Mucosa of rectum (tissue), 2 donors: ENCODE results near the gene VTCN1.

Experiments used
- H3K27ac ChIP-seq, 2 donors: one replicate each; pipeline ENCODE4 v1.7.0; 2013; ENCODE audit warnings: inconsistent platforms in 2 of 2, low read depth in 2 of 2, low read length in 2 of 2
- H3K27me3 ChIP-seq, 2 donors: one replicate each; pipeline ENCODE4 v1.7.0; 2013; ENCODE audit warnings: low read length in 2 of 2; ENCODE audit not compliant: control insufficient read depth in 2 of 2, insufficient read depth in 2 of 2
- H3K36me3 ChIP-seq, 2 donors: one replicate each; pipeline ENCODE4 v1.7.0; 2013; ENCODE audit warnings: low read length in 2 of 2; ENCODE audit not compliant: control insufficient read depth in 2 of 2, insufficient read depth in 2 of 2
- H3K4me1 ChIP-seq, 2 donors: one replicate each; pipeline ENCODE4 v1.7.0; 2013; ENCODE audit warnings: low read length in 2 of 2, mild to moderate bottlenecking in 1 of 2; ENCODE audit not compliant: control insufficient read depth in 2 of 2, insufficient read depth in 2 of 2
- H3K4me3 ChIP-seq, 2 donors: one replicate each; pipeline ENCODE4 v1.7.0; 2013; ENCODE audit warnings: low read length in 2 of 2
- H3K9ac ChIP-seq, 2 donors: one replicate each; pipeline ENCODE4 v1.7.0; 2013; ENCODE audit warnings: low read length in 2 of 2, low read depth in 1 of 2, mild to moderate bottlenecking in 1 of 2
- H3K9me3 ChIP-seq, 2 donors: one replicate each; pipeline ENCODE4 v1.7.0; 2013; ENCODE audit warnings: low read length in 2 of 2; ENCODE audit not compliant: control insufficient read depth in 2 of 2
- donor health status: healthy.
- donor health status: Normal muscosa, but diverticular disease.

The VTCN1 gene

DNA sequence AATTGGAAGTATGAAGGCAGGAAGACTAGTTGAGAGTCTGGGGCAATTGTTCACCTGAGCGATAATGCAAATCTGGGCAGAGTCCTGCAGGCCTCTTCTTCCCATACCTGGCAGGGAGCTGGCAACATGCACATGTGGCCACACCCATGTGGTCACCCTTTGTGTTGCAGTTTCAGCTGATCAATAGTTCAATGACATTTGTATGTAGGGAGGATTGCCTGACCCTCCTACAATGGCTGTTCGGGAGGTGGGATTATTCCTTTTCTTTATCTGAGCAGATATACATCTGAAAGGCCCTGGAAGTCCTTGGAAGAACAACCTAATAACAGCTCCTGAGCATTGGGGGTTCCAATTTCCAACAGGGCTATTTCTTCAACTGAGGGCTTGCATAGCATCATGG, 74.0 kb downstream of the VTCN1 start:
- Histone ChIP-seq H3K4me1 (no peaks in the 10 kb centered on the region), H3K4me3 (no peak overlapping the region), H3K9ac (no peak overlapping the region), H3K9me3 (no peaks in the 10 kb centered on the region), H3K27ac (no peak overlapping the region), H3K36me3 (no peaks in the 10 kb centered on the region), H3K27me3 (no peaks in the 10 kb centered on the region)

DNA sequence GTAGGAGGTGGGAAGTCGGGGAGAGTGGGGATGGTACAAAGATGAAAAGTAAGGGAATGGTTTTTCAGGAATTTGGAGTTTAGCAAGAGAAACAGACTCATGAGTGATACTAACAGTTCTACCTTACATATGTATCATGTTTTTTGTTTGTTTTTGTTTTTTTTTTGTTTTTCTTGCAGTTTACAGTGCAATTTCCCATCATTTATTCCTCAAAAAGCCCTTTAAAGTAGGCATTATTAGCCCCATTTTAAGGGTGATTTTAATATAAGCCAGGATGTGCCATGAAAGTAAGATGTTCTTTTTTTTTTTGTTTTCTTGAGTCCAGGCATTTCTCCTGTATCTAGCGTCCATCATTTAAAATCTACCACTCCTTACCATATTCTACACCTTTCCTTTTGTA, 75.4 kb downstream of the VTCN1 start:
- H3K4me3 ChIP-seq, result no peak overlapping the region
- H3K36me3 ChIP-seq, result no peaks in the 10 kb centered on the region
- H3K27ac ChIP-seq, result no peak overlapping the region
- H3K9ac ChIP-seq, result no peak overlapping the region
- H3K4me1 ChIP-seq, result no peaks in the 10 kb centered on the region
- H3K9me3 ChIP-seq, result no peaks in the 10 kb centered on the region
- no peaks in the 10 kb centered on the region for H3K27me3 ChIP-seq

DNA sequence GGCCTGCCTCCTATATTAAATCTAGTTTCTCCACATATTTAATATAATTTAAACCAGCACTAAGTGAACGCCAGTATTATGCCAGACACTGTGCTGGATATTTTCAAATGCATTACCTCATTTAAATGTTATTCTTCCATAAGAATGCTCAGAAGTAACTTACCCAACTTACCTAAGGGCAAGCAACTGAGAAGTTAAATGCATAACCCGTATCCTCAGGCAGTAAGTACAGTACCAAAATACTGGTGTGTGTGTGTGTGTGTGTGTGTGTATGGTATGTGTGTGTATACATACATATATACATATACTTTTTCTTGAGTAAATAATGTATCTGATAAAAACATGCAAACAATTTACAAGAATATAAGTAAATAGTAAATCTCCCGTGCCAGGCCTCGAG, 80.2 kb downstream of the VTCN1 start:
- H3K9ac ChIP-seq, result no peak overlapping the region
- no peaks in the 10 kb centered on the region for H3K9me3 ChIP-seq

DNA sequence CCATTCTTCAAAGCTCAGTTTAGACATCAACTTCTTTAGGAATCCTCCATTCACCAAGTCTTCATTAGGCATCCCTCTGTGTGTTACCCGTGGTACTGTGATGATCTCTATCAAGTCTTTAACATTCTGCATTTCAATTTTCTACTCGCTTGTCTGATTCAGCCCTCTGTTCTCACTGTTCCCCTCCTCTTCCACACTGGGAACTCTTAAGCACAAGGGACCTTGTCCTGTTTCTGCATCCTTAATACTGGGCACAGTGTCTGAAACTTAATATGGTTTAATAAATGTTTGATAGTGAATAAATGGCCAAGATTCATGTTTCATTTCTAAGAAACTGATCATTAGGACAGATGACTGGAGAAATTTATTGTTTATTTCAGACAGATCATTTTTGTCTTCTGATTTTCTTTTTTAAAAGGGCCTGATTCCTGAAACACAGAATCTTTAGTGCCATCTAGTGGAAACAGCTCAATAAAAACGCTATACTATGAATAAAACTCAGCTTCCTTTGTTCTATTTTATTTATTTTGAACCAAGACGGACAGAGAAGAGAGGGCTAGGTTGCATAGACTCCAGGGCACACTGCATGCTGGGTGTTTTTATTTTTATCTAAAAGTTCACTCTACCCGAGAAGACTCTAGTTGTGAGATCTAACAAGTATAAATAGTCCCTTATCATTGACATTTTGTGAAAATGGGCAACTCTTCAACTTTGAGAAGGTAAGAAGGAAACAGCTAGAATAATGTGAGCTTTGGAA, 82.2 kb downstream of the VTCN1 start:
- no peaks in the 10 kb centered on the region for H3K9me3 ChIP-seq
- H3K9ac ChIP-seq, result no peak overlapping the region

More for the DNA sequence above, 80.2 kb downstream of the VTCN1 start:
- Histone ChIP-seq H3K27ac (no peak overlapping the region), H3K27me3 (peaks cover 3% of the 10 kb centered on the region in 2 donors), H3K4me1 (no peaks in the 10 kb centered on the region), H3K4me3 (no peak overlapping the region), H3K36me3 (no peaks in the 10 kb centered on the region)

DNA sequence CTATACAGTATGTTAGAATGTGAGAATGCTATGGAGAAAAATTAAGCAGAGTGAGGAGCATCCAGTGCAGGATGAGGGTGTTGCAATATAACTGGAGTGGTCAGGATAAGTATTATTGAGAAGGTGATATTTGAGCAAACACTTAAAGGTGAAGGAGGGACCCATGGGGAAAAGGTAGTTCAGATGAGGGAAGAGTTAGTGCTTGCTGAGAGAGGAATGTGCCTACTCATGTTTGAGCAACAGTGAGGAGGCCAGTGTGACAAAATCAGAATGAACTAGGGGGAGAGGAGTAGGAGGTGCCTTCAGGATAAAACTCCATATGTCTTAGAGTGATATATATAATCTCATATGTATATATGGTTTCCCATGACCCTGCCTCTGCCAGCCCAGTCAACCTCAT, 82.9 kb downstream of the VTCN1 start:
- Histone ChIP-seq H3K36me3 (no peaks in the 10 kb centered on the region), H3K27ac (no peak overlapping the region), H3K9me3 (no peaks in the 10 kb centered on the region), H3K27me3 (peaks cover 3 to 5% of the 10 kb centered on the region in 2 donors), H3K9ac (no peak overlapping the region), H3K4me1 (no peaks in the 10 kb centered on the region), H3K4me3 (no peak overlapping the region)

More for the DNA sequence above, 82.2 kb downstream of the VTCN1 start:
- H3K36me3 ChIP-seq, result no peaks in the 10 kb centered on the region
- no peak overlapping the region for H3K27ac ChIP-seq
- H3K4me3 ChIP-seq, result no peak overlapping the region
- no peaks in the 10 kb centered on the region for H3K4me1 ChIP-seq
- H3K27me3 ChIP-seq, result peaks cover 3 to 5% of the 10 kb centered on the region in 2 donors

DNA sequence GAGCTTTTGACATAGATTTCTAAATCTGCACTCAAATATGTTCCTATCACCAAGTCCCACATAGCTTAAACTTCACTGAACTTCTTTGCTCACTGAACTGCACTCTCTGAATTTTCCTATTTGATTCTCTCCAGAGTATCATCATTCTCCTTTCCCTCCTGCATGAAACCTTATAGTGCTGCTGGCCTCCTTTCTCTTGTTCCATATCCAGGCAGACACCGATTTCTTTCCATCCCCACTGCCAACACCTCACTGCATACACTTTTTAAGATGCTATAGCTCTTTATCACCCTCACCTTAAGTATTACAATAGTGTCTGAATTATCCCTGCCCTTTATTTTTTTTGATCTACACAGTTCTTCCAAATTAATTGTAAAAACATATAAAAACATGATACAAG, 86.1 kb downstream of the VTCN1 start:
- Histone ChIP-seq H3K4me3 (no peak overlapping the region), H3K9me3 (no peaks in the 10 kb centered on the region), H3K27me3 (peaks cover 3 to 5% of the 10 kb centered on the region in 2 donors), H3K27ac (no peak overlapping the region), H3K36me3 (no peaks in the 10 kb centered on the region), H3K9ac (no peak overlapping the region), H3K4me1 (peaks cover 8 to 14% of the 10 kb centered on the region in 2 donors)

DNA sequence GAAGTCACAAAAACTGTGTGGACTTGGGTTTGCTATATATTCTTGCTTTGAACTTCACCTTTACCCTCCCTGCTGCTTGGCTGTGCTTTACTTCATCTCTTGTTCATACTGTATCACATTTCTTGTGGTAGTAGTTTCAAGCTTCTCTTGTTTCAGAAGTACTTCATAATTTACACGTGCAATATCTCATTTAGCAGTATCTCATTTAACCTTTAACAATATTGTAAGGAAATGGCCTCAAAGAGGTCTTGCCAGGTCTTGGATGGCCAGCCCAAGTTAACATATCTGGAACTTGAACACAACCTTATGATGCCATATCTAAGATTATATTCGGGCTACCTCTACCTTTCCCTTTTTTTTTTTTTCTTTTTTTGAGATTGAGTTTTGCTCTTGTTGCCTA, 87.5 kb downstream of the VTCN1 start:
- Histone ChIP-seq H3K27me3 (peaks cover 3 to 5% of the 10 kb centered on the region in 2 donors), H3K36me3 (no peaks in the 10 kb centered on the region), H3K27ac (no peak overlapping the region), H3K4me3 (no peak overlapping the region), H3K4me1 (peaks cover 8 to 14% of the 10 kb centered on the region in 2 donors), H3K9me3 (no peaks in the 10 kb centered on the region), H3K9ac (no peak overlapping the region)

DNA sequence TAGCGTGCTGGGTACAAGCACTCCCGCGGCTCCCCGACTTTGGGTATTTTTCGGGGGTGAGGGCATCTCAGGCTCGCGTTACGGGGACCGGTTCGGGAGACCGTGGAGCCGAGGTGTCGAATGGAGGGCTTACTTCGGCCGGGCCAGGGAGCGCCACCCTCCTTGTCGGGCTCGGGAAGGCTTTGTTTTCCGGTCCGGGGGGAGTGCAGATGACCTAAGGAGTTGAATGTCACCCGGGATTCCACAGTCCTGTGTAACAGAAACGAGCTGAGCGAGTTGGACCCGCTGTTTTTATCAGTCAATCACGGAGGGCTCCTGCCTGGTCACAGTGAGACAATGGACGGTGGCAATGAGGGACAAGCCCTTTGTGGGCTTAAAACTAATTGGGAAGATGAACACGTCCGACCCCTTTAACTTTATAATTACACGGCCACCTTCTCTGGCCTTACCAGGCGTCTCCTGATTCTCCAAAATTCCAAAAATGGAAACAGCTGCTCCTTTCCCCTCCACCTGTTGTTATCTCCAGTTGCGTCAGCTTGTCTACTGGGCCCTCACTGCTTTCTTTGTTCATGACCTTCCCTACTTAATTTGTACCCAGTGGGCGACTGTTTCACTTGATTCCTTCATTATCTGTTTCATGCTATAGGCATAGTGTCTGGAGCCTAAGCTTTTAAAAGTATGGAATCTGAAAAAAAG, 88.2 kb downstream of the VTCN1 start:
- Histone ChIP-seq H3K4me1 (peaks cover 8 to 14% of the 10 kb centered on the region in 2 donors), H3K4me3 (peak overlapping the region; percentile 90 to 97), H3K9me3 (no peaks in the 10 kb centered on the region), H3K9ac (peak overlapping the region; percentile 78 to 87), H3K27ac (no peak overlapping the region), H3K27me3 (peaks cover 3 to 5% of the 10 kb centered on the region in 2 donors), H3K36me3 (no peaks in the 10 kb centered on the region)

DNA sequence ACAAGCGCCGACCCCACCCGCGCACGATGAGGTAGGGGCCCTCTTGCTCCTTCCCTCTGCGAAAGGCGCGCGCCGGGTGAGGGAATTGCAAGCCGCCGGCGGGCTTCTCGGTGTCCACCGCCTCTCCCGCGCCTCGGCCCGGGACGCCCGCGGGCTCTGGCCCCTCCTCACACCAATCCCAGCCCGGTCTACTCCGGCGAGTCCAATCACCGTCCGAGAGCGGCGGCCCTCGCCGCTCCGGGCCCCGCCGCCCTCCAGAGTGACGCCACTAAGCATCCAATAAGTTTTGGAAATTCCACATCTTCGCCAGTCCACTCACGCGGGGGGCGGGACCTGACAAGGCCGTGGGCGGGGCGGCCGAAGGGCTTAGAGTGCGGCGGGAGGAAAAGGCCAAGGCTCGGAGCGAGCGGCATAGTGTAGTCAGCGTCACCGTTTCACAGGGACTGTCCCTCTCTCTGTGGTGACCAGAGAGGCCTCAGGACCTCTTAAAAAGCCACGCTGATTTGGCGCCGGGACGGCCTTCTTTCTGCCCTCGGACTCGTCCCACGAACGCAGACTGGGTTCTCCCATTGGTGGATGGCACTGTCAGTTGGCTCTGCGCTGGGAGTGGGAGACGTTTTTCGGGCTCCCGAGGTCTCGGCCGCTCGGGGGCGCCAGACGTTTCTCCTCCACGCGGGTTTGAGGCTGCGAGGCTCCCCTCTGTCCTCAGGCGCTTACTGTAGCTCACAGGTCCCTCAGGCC, 89.0 kb downstream of the VTCN1 start, which contains the start of gene TRIM45:
TRIM45 (minus strand) TSS at position 161 of the 741 bp plus-strand sequence. CDS start 548 bp downstream, outside the sequence.
- peak within 1 kb of the TSS; percentile 86 to 87 for H3K27ac ChIP-seq
- H3K9ac ChIP-seq, result peak within 1 kb of the TSS; percentile 78 to 87
- H3K36me3 ChIP-seq, result no peaks in the 10 kb centered on the region
- H3K9me3 ChIP-seq, result no peaks in the 10 kb centered on the region
- peaks cover 3 to 5% of the 10 kb centered on the region in 2 donors for H3K27me3 ChIP-seq
- H3K4me1 ChIP-seq, result peaks cover 8 to 14% of the 10 kb centered on the region in 2 donors
- H3K4me3 ChIP-seq, result peak within 1 kb of the TSS; percentile 90 to 97
